Mucosa of rectum (tissue), 2 donors: ENCODE data around the gene RNF38.
"Not testable (repeated sequence)": the region's sequence is repeated elsewhere in the genome, so short reads cannot be mapped to it uniquely, and the experiment has no call there.

Source experiments
- H3K27ac ChIP-seq, 2 donors: one replicate each; pipeline ENCODE4 v1.7.0; 2013; ENCODE audit warnings: inconsistent platforms in 2 of 2, low read depth in 2 of 2, low read length in 2 of 2
- H3K27me3 ChIP-seq, 2 donors: one replicate each; pipeline ENCODE4 v1.7.0; 2013; ENCODE audit warnings: low read length in 2 of 2; ENCODE audit not compliant: control insufficient read depth in 2 of 2, insufficient read depth in 2 of 2
- H3K36me3 ChIP-seq, 2 donors: one replicate each; pipeline ENCODE4 v1.7.0; 2013; ENCODE audit warnings: low read length in 2 of 2; ENCODE audit not compliant: control insufficient read depth in 2 of 2, insufficient read depth in 2 of 2
- H3K4me1 ChIP-seq, 2 donors: one replicate each; pipeline ENCODE4 v1.7.0; 2013; ENCODE audit warnings: low read length in 2 of 2, mild to moderate bottlenecking in 1 of 2; ENCODE audit not compliant: control insufficient read depth in 2 of 2, insufficient read depth in 2 of 2
- H3K4me3 ChIP-seq, 2 donors: one replicate each; pipeline ENCODE4 v1.7.0; 2013; ENCODE audit warnings: low read length in 2 of 2
- H3K9ac ChIP-seq, 2 donors: one replicate each; pipeline ENCODE4 v1.7.0; 2013; ENCODE audit warnings: low read length in 2 of 2, low read depth in 1 of 2, mild to moderate bottlenecking in 1 of 2
- H3K9me3 ChIP-seq, 2 donors: one replicate each; pipeline ENCODE4 v1.7.0; 2013; ENCODE audit warnings: low read length in 2 of 2; ENCODE audit not compliant: control insufficient read depth in 2 of 2
- donor health status: healthy.
- donor health status: Normal muscosa, but diverticular disease.

Gene RNF38

DNA sequence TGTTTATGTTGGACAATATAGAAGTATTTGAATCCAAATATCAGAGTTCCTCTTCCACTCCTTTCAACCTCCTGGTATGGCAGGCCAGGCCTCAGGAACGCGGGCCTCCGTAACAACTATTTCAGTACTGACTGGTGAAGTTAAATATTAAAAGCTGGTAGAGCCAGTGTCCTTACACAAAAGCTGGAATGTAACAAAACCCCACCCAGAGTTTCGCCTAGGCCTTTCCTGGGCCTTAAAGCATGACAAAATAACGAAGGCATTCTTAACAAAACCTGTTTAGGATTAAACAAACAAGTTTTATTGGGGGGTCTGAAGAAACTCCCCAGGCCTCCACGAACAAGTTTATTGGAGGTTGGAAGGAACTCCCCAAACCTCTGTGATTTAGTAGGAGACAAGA is 80.3 kb downstream of the RNF38 start:
- H3K9ac ChIP-seq = peak overlapping the region in 1 of 2 donors; percentile 49
- H3K27me3 ChIP-seq = no peaks in the 10 kb centered on the region
- peaks cover 32 to 44% of the 10 kb centered on the region in 2 donors for H3K4me1 ChIP-seq
- H3K27ac ChIP-seq = peak overlapping the region; percentile 87 to 92
- no peaks in the 10 kb centered on the region for H3K9me3 ChIP-seq
- no peaks in the 10 kb centered on the region for H3K36me3 ChIP-seq
- no peak overlapping the region for H3K4me3 ChIP-seq

- Histone ChIP-seq H3K4me1 (peaks cover 32 to 44% of the 10 kb centered on the region in 2 donors), H3K36me3 (no peaks in the 10 kb centered on the region), H3K27ac (peak overlapping the region; percentile 87 to 92), H3K27me3 (no peaks in the 10 kb centered on the region), H3K9me3 (no peaks in the 10 kb centered on the region), H3K4me3 (peak overlapping the region in 1 of 2 donors; percentile 20), H3K9ac (peak overlapping the region; percentile 6 to 49)
Measured at GRCh38 chr9:36319183-36319582, 80.9 kb downstream of the RNF38 start.

DNA sequence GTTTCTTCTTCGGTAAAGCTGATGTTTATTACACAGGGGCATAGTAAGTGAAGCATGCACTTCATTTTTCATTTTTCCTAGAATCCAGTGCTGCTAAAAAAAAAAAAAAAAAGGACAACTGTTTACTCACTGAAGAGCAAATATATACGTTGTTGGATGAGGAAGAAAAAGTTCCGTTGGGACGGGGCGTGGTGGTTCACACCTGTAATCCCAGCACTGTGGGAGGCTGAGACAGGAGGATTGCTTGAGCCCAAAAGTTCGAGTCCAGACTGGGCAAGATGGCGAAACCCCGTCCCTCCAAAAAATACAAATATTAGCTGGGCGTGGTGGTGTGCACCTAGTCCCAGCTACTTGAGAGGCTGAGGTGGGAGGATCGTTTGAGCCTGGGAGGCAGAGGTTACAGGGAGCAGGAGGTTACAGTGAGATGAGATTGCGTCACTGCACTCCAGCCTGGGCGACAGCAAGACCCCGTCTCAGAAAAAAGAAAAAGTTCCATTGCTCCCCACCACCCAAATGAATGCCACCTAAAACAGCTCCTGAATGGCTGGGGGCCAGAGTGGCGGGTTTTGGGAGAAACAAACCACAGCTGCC is 81.8 kb downstream of the RNF38 start:
- peaks cover 32 to 44% of the 10 kb centered on the region in 2 donors for H3K4me1 ChIP-seq
- H3K27ac ChIP-seq = peak overlapping the region; percentile 87 to 92
- H3K36me3 ChIP-seq = no peaks in the 10 kb centered on the region
- no peaks in the 10 kb centered on the region for H3K27me3 ChIP-seq
- no peaks in the 10 kb centered on the region for H3K9me3 ChIP-seq
- H3K4me3 ChIP-seq = no peak overlapping the region
- no peak overlapping the region for H3K9ac ChIP-seq

- H3K9me3 ChIP-seq = no peaks in the 10 kb centered on the region
- H3K4me1 ChIP-seq = peaks cover 32 to 44% of the 10 kb centered on the region in 2 donors
- H3K27me3 ChIP-seq = no peaks in the 10 kb centered on the region
- no peak overlapping the region for H3K9ac ChIP-seq
- H3K4me3 ChIP-seq = no peak overlapping the region
- peak overlapping the region; percentile 87 to 92 for H3K27ac ChIP-seq
- no peaks in the 10 kb centered on the region for H3K36me3 ChIP-seq
Measured at GRCh38 chr9:36317766-36318165, 82.3 kb downstream of the RNF38 start.

DNA sequence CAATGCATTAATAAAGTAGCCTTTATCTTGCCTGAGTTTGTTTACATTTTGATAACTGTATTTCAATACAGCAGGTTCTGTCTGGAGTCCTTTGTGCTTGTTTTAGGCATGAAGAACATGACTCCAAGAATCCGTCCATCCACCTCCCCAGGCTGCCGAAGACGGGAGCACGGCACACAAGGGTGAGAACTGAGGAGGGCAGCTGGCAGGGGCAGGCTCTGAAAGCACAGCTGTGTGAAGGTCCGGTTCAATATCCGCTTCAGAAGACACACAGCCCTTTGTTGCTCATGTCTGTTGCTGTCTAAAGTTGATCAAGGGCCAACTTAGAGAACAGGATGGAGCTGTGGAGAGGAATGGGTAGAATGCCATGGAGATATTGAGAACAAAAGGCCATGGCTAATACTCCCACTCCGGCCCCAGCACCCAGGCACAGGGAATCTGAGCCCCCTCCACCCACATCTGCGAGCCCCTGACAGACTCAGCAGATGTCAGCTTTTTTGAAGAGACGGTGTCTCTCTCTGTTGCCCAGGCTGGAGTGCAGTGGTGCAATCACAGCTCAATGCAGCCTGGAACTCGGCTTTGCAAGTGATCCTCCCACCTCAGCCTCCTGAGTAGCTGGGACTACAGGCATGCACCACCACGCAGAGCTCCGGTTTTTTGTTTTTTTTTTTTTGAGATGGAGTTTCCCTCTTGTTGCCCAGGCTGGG is 83.3 kb downstream of the RNF38 start:
- Histone ChIP-seq H3K4me1 (peaks cover 32 to 44% of the 10 kb centered on the region in 2 donors), H3K27ac (peak overlapping the region; percentile 87 to 92), H3K27me3 (no peaks in the 10 kb centered on the region), H3K4me3 (no peak overlapping the region), H3K9me3 (no peaks in the 10 kb centered on the region), H3K9ac (no peak overlapping the region), H3K36me3 (no peaks in the 10 kb centered on the region)

GRCh38 chr9:36316049-36316448 is 84.0 kb downstream of the RNF38 start:
- H3K9ac ChIP-seq = peak overlapping the region in 1 of 2 donors; percentile 7
- H3K27me3 ChIP-seq = no peaks in the 10 kb centered on the region
- H3K4me1 ChIP-seq = peaks cover 32 to 44% of the 10 kb centered on the region in 2 donors
- H3K36me3 ChIP-seq = no peaks in the 10 kb centered on the region
- no peaks in the 10 kb centered on the region for H3K9me3 ChIP-seq
- no peak overlapping the region for H3K4me3 ChIP-seq
- peak overlapping the region; percentile 87 to 92 for H3K27ac ChIP-seq

DNA sequence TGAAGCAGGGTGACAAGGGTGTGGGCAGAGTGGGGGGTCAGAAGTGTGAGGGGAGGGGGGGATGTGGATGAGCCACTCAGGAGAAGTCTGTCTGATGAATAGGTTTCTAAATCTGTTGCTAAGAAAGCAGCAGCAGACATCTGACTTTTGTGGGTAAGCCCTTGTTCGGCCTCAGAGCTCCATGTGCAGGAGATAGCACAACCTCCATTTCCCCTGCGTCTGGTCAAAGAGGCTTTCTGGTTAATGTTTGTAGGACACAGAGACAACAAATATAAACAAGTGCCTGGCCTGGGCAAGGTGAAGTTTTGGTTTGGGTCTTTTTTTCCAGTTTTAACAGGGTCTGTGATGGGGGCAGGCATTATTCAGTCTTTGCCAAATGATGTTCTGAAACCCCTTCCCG is 84.8 kb downstream of the RNF38 start:
- H3K36me3 ChIP-seq = no peaks in the 10 kb centered on the region
- H3K4me3 ChIP-seq = no peak overlapping the region
- H3K27me3 ChIP-seq = no peaks in the 10 kb centered on the region
- peaks cover 27 to 38% of the 10 kb centered on the region in 2 donors for H3K4me1 ChIP-seq
- no peaks in the 10 kb centered on the region for H3K9me3 ChIP-seq
- peak overlapping the region; percentile 87 to 92 for H3K27ac ChIP-seq
- no peak overlapping the region for H3K9ac ChIP-seq

DNA sequence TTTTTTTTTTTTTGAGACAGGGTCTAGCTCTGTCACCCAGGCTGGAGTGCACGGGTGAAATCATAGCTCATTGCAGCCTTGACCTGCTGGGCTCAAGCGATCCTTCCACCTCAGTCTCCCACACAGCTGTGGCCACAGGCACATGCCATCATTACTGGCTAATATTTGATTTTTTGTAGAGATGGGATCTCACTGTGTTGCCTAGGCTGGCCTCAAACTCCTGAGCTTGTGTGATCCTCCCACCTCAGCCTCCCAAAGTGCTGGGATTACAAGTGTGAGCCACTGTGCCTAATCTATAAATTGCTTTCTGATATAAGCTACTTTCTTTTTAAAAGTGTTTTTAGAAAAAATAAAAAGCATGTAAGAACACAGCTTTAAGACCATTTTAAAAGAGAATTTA is 85.3 kb downstream of the RNF38 start:
- Histone ChIP-seq H3K9me3 (no peaks in the 10 kb centered on the region), H3K27ac (peak overlapping the region; percentile 87 to 92), H3K4me3 (no peak overlapping the region), H3K36me3 (no peaks in the 10 kb centered on the region), H3K27me3 (no peaks in the 10 kb centered on the region), H3K4me1 (peaks cover 26 to 33% of the 10 kb centered on the region in 2 donors), H3K9ac (no peak overlapping the region)

- Histone ChIP-seq H3K4me1 (peaks cover 8 to 17% of the 10 kb centered on the region in 2 donors), H3K4me3 (peak overlapping the region in 1 of 2 donors; percentile 57), H3K27ac (peak overlapping the region; percentile 76 to 89), H3K27me3 (no peaks in the 10 kb centered on the region), H3K9me3 (no peaks in the 10 kb centered on the region), H3K36me3 (no peaks in the 10 kb centered on the region), H3K9ac (peak overlapping the region; percentile 26 to 49)
Measured at GRCh38 chr9:36306471-36307306, 93.4 kb downstream of the RNF38 start.

GRCh38 chr9:36304366-36304765 is 95.7 kb downstream of the RNF38 start:
- H3K36me3 ChIP-seq, H3K4me3 ChIP-seq, H3K27ac ChIP-seq, H3K9me3 ChIP-seq, H3K9ac ChIP-seq, H3K27me3 ChIP-seq: not testable (repeated sequence)
- H3K4me1 ChIP-seq = peaks cover 8 to 17% of the 10 kb centered on the region in 2 donors
